ENCODE measurements around the gene CNPY1.

Gene CNPY1

DNA sequence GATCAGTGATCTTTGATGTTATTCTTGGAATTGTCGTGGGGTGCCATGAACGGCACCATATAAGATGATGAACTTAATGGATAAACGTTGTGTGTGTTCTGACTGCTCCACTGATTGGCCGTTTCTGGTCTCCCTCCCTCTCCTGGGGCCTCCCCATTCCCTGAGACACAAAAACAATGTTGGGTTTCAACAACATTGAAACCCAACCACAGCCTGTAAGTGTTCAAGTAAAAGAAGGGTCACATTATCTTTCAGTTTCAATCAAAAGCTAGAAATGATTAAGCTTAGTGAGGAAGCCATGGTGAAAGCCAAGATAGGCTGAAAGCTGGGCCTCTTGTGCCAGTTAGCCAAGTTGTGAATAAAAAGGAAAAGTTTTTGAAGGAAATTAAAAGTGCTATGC lies 68.9 kb downstream of the CNPY1 start:
- DNase-seq (ENCODE audit: extremely low spot score): peak; percentile 22
- POLR2A ChIA-PET: no interaction called here
- TF ChIP-seq, protein P1, sequence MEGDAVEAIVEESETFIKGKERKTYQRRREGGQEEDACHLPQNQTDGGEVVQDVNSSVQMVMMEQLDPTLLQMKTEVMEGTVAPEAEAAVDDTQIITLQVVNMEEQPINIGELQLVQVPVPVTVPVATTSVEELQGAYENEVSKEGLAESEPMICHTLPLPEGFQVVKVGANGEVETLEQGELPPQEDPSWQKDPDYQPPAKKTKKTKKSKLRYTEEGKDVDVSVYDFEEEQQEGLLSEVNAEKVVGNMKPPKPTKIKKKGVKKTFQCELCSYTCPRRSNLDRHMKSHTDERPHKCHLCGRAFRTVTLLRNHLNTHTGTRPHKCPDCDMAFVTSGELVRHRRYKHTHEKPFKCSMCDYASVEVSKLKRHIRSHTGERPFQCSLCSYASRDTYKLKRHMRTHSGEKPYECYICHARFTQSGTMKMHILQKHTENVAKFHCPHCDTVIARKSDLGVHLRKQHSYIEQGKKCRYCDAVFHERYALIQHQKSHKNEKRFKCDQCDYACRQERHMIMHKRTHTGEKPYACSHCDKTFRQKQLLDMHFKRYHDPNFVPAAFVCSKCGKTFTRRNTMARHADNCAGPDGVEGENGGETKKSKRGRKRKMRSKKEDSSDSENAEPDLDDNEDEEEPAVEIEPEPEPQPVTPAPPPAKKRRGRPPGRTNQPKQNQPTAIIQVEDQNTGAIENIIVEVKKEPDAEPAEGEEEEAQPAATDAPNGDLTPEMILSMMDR (IDR thresholded peaks at IDR 0.05; ENCODE audit: control extremely low read depth, extremely low read depth, low read depth, missing control alignments): no peak
- CTCF ChIA-PET: interaction anchor here (1.7 kb wide), 1 partner anchor 8 kb away, joined by 5 read pairs; no protein-coding TSS in a partner anchor

DNA sequence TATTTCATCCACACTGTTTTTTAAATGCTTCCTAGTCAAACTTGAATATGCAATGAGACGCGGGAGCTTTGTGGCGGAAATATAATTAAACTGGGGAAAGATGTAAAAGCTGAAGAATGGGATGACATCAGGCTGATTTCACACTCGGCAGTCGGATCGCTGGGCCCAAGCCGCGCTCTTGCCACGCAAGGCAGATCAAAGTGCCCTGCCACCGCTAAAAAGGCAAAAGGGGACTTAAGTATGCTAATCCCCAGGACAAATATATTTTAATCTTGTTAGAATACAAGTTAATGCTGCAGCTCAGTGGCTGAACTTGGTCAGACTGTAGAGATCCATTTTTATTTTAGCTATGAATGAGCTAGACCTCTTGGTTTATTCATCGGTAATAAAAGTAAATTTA lies 74.6 kb downstream of the CNPY1 start:
- no peak for DNase-seq (ENCODE audit: extremely low spot score)
- TF ChIP-seq, protein P1 (IDR thresholded peaks at IDR 0.05; ENCODE audit: control extremely low read depth, extremely low read depth, low read depth, missing control alignments): no peak
- CTCF ChIA-PET: interaction anchor here (1.1 to 2.5 kb wide), 2 partner anchors 9 to 28 kb away, joined by 3 to 10 read pairs; no protein-coding TSS in a partner anchor
- POLR2A ChIA-PET: no interaction called here

DNA sequence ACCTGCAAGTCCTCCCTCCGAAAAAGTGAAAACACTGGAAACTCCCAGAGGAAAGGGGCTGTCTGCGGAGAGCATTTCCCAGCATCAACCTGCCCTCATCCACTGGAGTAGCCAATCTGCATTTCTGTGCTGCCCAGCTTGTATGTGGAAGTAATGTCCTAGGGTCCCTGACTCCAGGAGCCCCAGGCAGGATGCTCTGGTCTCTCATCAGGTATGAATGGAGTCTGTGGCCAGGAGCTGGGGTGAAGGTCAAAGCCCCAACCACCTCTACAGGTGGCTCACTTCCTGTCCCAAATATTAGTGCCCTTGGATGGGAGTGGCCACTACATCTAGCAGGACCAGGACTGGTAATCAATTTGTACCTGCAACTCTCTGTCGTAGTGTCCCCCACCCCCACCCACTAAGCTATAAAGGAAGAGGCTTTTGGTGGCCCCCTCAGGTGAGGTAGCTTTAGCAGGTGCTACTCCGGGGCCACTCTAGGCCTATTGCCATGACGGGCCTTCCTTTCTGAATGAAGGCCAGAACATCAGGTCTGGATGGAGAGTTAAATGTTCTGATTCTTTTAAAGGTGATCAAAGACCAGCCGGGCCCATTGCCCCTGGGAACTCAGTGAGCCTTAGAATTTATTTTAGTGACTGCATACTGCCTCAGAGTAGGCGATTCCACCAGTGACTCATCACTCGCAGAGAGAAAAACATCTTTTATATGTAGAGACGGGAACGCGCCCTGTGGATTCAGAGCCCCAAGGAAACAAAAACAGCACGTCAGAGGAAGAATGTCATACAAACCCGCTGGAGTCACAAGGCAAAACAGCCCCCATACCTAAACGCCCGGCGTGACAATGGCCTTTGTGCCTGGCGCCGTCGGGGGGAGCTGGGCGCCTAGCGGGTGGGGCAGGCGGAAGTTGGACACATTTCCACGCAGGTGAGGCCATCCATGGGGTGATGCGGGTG lies 75.4 kb downstream of the CNPY1 start:
- DNase-seq (ENCODE audit: extremely low spot score): no peak
- ChIA-PET POLR2A (no interaction called here), CTCF (interaction anchor here (1.1 to 2.5 kb wide), 2 partner anchors 10 to 29 kb away, joined by 3 to 10 read pairs; no protein-coding TSS in a partner anchor)
- TF ChIP-seq, protein P1 (IDR thresholded peaks at IDR 0.05; ENCODE audit: control extremely low read depth, extremely low read depth, low read depth, missing control alignments): no peak

DNA sequence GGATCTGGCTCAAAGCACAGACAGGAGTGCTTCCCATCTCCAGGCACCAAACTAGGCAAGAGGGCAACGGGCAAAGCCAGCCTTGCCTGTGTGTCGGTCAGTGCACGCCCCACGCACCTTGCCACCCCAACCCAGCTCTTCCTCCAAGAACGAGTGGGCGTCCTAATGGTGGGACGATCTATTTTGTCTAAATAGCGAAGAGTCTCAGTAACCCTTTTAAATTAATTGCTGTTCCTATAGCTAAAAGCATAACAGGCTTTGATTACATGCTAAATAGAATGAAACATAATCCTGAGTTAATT lies 76.2 kb downstream of the CNPY1 start:
- CTCF ChIA-PET: no interaction called here
- POLR2A ChIA-PET: no interaction called here
- no peak for DNase-seq (ENCODE audit: extremely low spot score)
- TF ChIP-seq, protein P1 (IDR thresholded peaks at IDR 0.05; ENCODE audit: control extremely low read depth, extremely low read depth, low read depth, missing control alignments): no peak

DNA sequence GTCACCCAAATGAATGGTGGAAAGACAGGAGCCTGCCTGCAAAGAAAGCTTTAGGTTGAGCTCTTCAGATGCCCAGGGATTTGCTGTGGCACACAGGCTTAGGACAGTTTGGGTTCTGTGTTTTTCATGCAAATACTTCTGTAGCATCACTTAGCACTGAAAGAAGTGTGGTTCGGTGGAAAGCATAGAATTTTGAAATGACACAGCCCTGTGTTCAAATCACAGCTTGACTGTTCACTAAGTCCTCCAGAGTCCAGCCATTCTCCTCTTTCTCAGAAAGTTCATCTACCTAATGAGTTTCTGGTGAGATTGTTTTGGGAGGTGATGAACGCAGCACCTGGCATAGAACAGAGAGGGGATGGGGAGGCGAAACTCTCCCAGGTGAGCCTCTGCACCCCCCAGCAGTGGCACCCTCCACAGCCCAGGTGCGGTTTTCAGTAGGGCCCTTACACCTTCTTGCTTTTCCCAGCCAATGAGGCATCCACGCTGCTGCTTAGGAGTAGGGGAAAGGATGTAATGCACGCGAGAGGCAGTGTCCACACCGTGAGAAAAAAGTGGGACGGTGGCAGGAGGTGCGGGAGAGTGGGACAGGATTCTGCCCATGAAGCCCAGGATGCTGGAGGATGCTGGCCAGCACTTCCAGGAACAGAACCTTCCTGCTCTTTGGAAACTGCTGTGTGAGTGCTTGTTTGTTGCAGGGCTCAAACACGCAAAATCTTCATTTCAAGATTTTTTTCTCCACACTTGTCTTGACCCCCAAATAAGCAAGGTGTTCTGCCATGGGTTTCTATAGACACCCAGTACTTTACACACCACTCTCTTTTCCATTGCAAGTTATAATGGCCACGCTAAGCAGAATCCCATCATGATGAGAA lies 76.8 kb downstream of the CNPY1 start:
- TF ChIP-seq, protein P1 (IDR thresholded peaks at IDR 0.05; ENCODE audit: control extremely low read depth, extremely low read depth, low read depth, missing control alignments): no peak
- POLR2A ChIA-PET: no interaction called here
- DNase-seq (ENCODE audit: extremely low spot score): no peak
- CTCF ChIA-PET: interaction anchor here (1.0 kb wide), 1 partner anchor 9 kb away, joined by 5 read pairs; no protein-coding TSS in a partner anchor

DNA sequence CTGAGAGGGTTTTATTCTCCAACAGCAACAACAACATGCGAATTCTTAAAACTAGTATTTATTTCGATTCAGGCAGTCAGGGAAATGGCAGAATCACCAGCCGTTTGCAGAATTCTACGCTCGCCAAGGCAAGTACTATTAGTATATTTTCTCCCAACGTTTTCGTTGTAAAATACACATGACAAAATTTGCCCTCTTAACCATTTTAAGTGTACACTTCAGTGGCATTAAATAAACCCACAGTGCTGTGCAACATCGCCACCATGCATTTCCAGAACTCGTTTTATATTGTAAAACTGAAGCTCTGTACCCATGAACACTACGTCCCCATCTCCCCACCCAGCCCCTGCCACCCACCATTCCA lies 77.6 kb downstream of the CNPY1 start:
- POLR2A ChIA-PET: no interaction called here
- TF ChIP-seq, protein P1 (IDR thresholded peaks at IDR 0.05; ENCODE audit: control extremely low read depth, extremely low read depth, low read depth, missing control alignments): no peak
- no peak for DNase-seq (ENCODE audit: extremely low spot score)
- CTCF ChIA-PET: interaction anchor here (1.0 kb wide), 1 partner anchor 9 kb away, joined by 5 read pairs; no protein-coding TSS in a partner anchor

Measured in GM10248 (cell line).